PC-3 (cell line): Measurements from ENCODE around the gene ADIG.

Experiments
- CTCF ChIP-seq: fragments of 300-600 bp; sonication (generic); conservative IDR thresholded peaks from 2 replicates; pipeline ENCODE4 v1.5.1; 2017; ENCODE audit warnings: antibody characterized with exemption, low read depth, mild to moderate bottlenecking, low read length
- EZH2 ChIP-seq: fragments of 300-600 bp; sonication (generic); IDR thresholded peaks from one replicate; pipeline ENCODE4 v1.6.1; 2017; ENCODE audit warnings: antibody characterized with exemption, mild to moderate bottlenecking, low read length; ENCODE audit not compliant: unreplicated experiment
- EZH2phosphoT487 ChIP-seq: fragments of 300-600 bp; sonication (generic); IDR thresholded peaks from 2 replicates; pipeline ENCODE4 v1.6.1; 2018; ENCODE audit warnings: mild to moderate bottlenecking, antibody characterized with exemption, low read length, borderline replicate concordance

- TF ChIP-seq CTCF (no peak), EZH2 (no peak), EZH2phosphoT487 (no peak)
These were observed at the start of gene ADIG for GRCh38 chr20:38581013-38581412.
